Retinal pigment epithelial cell (primary cell): ENCODE measurements around the gene MAGI2.

Experiments
- DNase-seq: peaks from one replicate; pipeline ENCODE4 v3.0.0-alpha.2; 2010; ENCODE audit warnings: low read depth
- H3K4me3 ChIP-seq: 2 replicates; pipeline ENCODE4 v1.5.1; 2011; ENCODE audit warnings: mild to moderate bottlenecking, low read length, control low read depth, moderate library complexity
- CTCF ChIP-seq: conservative IDR thresholded peaks from 2 replicates; pipeline ENCODE4 v1.5.1; 2011; ENCODE audit warnings: low read depth, low read length, control low read depth, inconsistent platforms

MAGI2 gene

DNA sequence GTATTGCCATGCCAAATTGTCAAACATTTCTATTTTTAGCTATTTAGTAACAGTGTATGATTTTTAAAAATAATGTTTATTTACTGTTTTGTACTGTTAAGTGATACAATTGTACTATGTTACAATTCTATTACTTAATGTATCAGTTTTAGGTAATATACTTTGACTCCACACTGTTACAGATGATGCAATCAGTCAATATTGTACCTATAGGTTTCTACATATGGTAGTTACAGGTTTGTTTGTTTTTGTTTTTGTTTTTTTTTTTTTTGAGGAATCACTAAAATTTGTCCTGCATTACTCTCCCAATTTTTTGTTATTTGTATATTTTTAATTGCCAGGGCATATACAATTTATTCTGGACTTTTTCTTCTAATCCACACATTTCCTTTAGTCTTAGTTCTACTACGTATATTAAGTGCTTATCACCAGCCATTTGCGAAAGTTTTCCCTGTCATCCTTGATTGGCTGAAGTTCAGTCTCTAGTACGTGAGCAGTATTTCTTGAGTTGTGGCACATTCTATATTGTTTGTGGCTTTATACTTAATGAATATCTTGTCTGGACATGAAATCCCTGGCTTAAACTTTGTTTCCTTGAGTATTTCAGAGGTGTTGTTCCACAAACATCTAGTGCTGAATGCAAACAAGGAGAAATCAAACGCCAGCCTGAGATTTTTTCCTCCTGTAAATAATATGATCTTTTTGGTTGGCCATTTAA is 114.1 kb downstream of the MAGI2 start:
- DNase-seq = no peak
- no peak for TF ChIP-seq CTCF
- no peak overlapping the region for H3K4me3 ChIP-seq

- no peak for TF ChIP-seq CTCF
- H3K4me3 ChIP-seq = no peak overlapping the region
- no peak for DNase-seq
Measured at GRCh38 chr7:79337717-79338116, 115.8 kb downstream of the MAGI2 start.

DNA sequence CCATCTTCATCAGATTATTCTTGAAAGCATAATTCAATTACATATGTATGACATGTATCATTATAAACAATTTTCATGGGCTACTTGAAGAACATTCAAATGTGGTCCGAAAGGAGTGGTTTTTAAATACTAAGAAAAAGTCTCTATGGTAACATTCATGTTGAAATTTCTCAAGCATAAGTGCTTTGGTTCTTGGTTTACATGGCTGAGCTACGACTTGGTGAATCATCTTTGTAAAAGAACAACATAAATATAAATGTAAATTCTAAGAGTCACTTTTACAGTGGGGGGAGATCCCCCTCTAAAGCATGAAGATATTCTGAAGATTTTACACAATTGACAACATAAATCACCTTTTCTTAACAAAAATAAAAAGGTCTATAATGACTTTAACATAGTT is 118.6 kb downstream of the MAGI2 start:
- TF ChIP-seq CTCF = no peak
- no peak for DNase-seq
- H3K4me3 ChIP-seq = no peak overlapping the region

DNA sequence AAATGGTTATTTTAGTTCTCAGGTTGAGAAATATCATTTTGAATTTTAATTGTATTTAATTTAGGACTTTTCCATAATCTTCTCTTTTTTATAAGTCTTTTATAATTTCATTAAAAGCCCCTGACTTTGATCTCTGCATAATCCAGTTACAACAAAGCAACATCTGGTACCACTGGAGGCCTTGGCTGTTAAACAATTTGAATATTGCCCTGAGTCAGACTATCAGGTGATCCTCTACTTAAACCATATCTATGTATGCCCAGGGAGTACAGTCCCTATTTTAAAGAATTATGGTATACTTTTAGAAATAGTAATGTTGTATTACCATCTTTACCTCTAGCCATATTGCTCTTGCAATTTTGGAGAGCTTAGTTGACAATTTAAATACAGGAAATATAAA is 119.1 kb downstream of the MAGI2 start:
- TF ChIP-seq CTCF = no peak
- no peak overlapping the region for H3K4me3 ChIP-seq
- no peak for DNase-seq

DNA sequence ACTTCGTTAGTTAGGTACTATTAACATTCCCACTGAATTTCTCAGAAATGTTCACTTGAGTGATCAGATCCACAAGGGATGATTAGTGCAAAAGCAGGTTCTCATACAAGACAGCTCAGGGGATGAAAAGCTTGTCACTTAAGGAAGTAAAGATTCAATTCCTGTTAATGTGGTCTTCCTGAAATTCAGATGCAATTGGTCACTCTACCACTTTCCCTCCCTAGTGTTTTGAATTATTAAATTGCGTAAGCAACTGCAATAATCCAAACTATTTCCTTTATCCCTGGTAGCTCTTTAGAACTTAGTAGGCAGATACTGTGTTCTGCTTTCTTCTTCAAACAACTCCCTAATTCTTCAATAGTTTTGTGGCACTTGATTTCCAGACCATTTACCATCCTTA is 121.4 kb downstream of the MAGI2 start:
- no peak for TF ChIP-seq CTCF
- no peak for DNase-seq
- H3K4me3 ChIP-seq = no peak overlapping the region

GRCh38 chr7:79329464-79329863 is 124.0 kb downstream of the MAGI2 start:
- peak; percentile 7 for DNase-seq
- TF ChIP-seq CTCF = no peak
- no peak overlapping the region for H3K4me3 ChIP-seq

DNA sequence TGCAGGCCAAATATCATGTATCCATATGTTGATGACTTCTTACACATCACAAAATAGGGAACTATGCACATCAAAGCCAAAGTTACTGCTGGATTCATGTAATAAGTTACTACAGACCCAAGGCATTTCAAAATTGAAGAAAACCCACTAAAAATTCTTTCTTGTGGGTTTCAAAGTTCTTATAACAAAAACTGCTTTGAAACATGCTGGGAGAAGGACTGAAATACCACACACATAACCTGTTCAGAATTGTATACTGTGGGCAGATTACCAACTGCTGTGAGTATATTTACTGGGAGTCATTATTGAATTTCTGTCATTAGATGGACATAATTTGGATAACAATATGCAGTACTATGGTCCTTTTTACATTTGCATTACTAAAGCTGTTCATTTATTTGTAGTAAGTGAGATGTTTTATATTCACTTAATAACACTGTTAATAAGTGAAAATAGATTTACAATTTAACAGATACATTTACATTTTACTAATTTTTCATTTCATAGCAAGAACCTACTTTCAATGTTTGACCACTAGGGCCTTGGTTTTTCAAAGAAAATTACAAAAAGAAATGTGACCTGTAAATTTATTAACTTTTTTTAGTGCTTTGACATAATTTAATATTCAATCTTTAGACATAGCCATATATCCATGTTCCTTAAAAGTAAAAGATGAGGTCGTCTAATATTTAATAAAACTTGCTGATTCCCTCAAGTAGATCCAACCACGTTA is 132.6 kb downstream of the MAGI2 start:
- H3K4me3 ChIP-seq = no peak overlapping the region
- no peak for DNase-seq
- TF ChIP-seq CTCF = no peak
